CD4-positive, alpha-beta memory T cell (primary cell): ENCODE measurements around the gene CTDP1. TPM values are rescaled to one million over a fixed set of nuclear protein-coding genes. Genes with fewer than 3 reads are reported as not detected.

Experiments used
- CTCF ChIA-PET: fragments of 350-600 bp; sonication (Branson Sonifier 250); formaldehyde crosslinking; loops from one replicate; lab custom pipeline; 2021; ENCODE audit warnings: inconsistent platforms; ENCODE audit not compliant: partially characterized antibody; lab: Charles Lee
- POLR2A ChIA-PET: fragments of 350-600 bp; sonication (Branson Sonifier 250); formaldehyde crosslinking; loops from one replicate; lab custom pipeline; 2021; ENCODE audit not compliant: partially characterized antibody; lab: Charles Lee
- DNase-seq, 5 donors: peaks; one replicate each; pipeline versions ENCODE4 v3.0.0 to v3.0.0-alpha.2; 2020 to 2022; ENCODE audit warnings: mixed read lengths in 1 of 5
- H3K27ac ChIP-seq: one replicate; pipeline ENCODE4 v1.7.0; 2013; ENCODE audit warnings: low read depth, low read length
- H3K27me3 ChIP-seq: 2 replicates; pipeline ENCODE4 v1.7.0; 2013; ENCODE audit warnings: mild to moderate bottlenecking, low read length, moderate library complexity; ENCODE audit not compliant: insufficient read depth
- H3K36me3 ChIP-seq: 2 replicates; pipeline ENCODE4 v1.7.0; 2013; ENCODE audit warnings: mild to moderate bottlenecking, low read length, moderate library complexity; ENCODE audit not compliant: insufficient read depth
- H3K4me1 ChIP-seq: 2 replicates; pipeline ENCODE4 v1.7.0; 2013; ENCODE audit warnings: mild to moderate bottlenecking, low read length, moderate library complexity; ENCODE audit not compliant: insufficient read depth
- H3K4me3 ChIP-seq, 2 donors: one replicate each; pipeline ENCODE4 v1.7.0; 2013; ENCODE audit warnings: low read length in 2 of 2, mild to moderate bottlenecking in 1 of 2
- H3K9me3 ChIP-seq, 2 donors: one replicate each; pipeline ENCODE4 v1.7.0; 2013; ENCODE audit warnings: low read length in 2 of 2, control low read depth in 1 of 2; ENCODE audit not compliant: control insufficient read depth in 1 of 2
- H3K27ac Mint-ChIP-seq, 7 donors: one replicate each; pipeline ENCODE4 v1.8.0; 2020 to 2021; ENCODE audit warnings: mixed read lengths in 7 of 7, mild to moderate bottlenecking in 6 of 7, inconsistent platforms in 3 of 7, moderate library complexity in 3 of 7
- H3K27me3 Mint-ChIP-seq, 2 donors: one replicate each; pipeline ENCODE4 v1.8.0; 2020 to 2021; ENCODE audit warnings: mixed read lengths in 2 of 2
- H3K36me3 Mint-ChIP-seq, 2 donors: one replicate each; pipeline ENCODE4 v1.8.0; 2020 to 2021; ENCODE audit warnings: mixed read lengths in 2 of 2, inconsistent platforms in 1 of 2, mild to moderate bottlenecking in 1 of 2
- H3K4me1 Mint-ChIP-seq, 4 donors: one replicate each; pipeline ENCODE4 v1.8.0; 2020 to 2021; ENCODE audit warnings: mixed read lengths in 4 of 4, mild to moderate bottlenecking in 1 of 4
- H3K4me3 Mint-ChIP-seq, 8 donors: one replicate each; pipeline ENCODE4 v1.8.0; 2020 to 2021; ENCODE audit warnings: mixed read lengths in 8 of 8, mild to moderate bottlenecking in 7 of 8, moderate library complexity in 6 of 8, inconsistent platforms in 3 of 8
- H3K9me3 Mint-ChIP-seq, 8 donors: one replicate each; pipeline ENCODE4 v1.8.0; 2020 to 2021; ENCODE audit warnings: mixed read lengths in 8 of 8, mild to moderate bottlenecking in 5 of 8, inconsistent platforms in 3 of 8, moderate library complexity in 1 of 8
- intact Hi-C: fragments of 100-400 bp; cut with micrococcal nuclease; formaldehyde crosslinking; loops from one replicate; pipeline ENCODE4 v1.15.1; 2023
- polyA plus RNA-seq, 2 donors: library from polyadenylated mRNA; unstranded; fragments of 300-500 nt; fragmentation: Illumina TruSeq; gene quantifications; one replicate each; pipeline ENCODE4 v1.2.3, GENCODE V29; 2021
- total RNA-seq, 2 experiments: library from RNA; stranded (reverse); gene quantifications; one replicate each; pipeline ENCODE4 v1.2.3, GENCODE V29; 2021

Gene CTDP1
- total and polyA plus RNA-seq, 4 experiments from 2014 or later, result 8.5 to 44.5 (median 36.4) TPM

- H3K9me3 Mint-ChIP-seq, result peaks cover 0 to 2% (median 0%) of the 10 kb centered on the region in 8 donors
- no peak overlapping the region for H3K27ac Mint-ChIP-seq
- no peak overlapping the region for H3K4me3 Mint-ChIP-seq
- H3K9me3 ChIP-seq, result no peaks in the 10 kb centered on the region
- H3K4me1 Mint-ChIP-seq, result peaks cover 0 to 10% (median 2%) of the 10 kb centered on the region in 4 donors
- POLR2A ChIA-PET, result no interaction called here
- H3K27me3 ChIP-seq, result no peaks in the 10 kb centered on the region
- no peak for DNase-seq
- no peaks in the 10 kb centered on the region for H3K36me3 ChIP-seq
- H3K4me3 ChIP-seq, result no peak overlapping the region
- no peak overlapping the region for H3K27ac ChIP-seq
- no peaks in the 10 kb centered on the region for H3K4me1 ChIP-seq
- CTCF ChIA-PET, result no interaction called here
- no peaks in the 10 kb centered on the region for H3K36me3 Mint-ChIP-seq
- intact Hi-C loops, result no loop called here
- peaks cover 26 to 36% of the 10 kb centered on the region in 2 donors for H3K27me3 Mint-ChIP-seq
Measured at GRCh38 chr18:79786786-79787526, 107.4 kb downstream of the CTDP1 start.

- Mint-ChIP-seq H3K4me1 (peaks cover 0 to 10% (median 3%) of the 10 kb centered on the region in 4 donors), H3K4me3 (no peak overlapping the region), H3K27me3 (peaks cover 31 to 42% of the 10 kb centered on the region in 2 donors), H3K9me3 (peaks cover 0 to 2% (median 0%) of the 10 kb centered on the region in 8 donors), H3K36me3 (no peaks in the 10 kb centered on the region), H3K27ac (no peak overlapping the region)
- Histone ChIP-seq H3K4me3 (no peak overlapping the region), H3K27me3 (no peaks in the 10 kb centered on the region), H3K36me3 (no peaks in the 10 kb centered on the region), H3K27ac (no peak overlapping the region), H3K9me3 (no peaks in the 10 kb centered on the region), H3K4me1 (no peaks in the 10 kb centered on the region)
- intact Hi-C loops, result no loop called here
- ChIA-PET CTCF (no interaction called here), POLR2A (no interaction called here)
- DNase-seq, result no peak
Measured at GRCh38 chr18:79787527-79787864, 107.9 kb downstream of the CTDP1 start.

GRCh38 chr18:79787865-79788733, 108.5 kb downstream of the CTDP1 start:
- H3K9me3 Mint-ChIP-seq, result peaks cover 0 to 2% (median 0%) of the 10 kb centered on the region in 8 donors
- DNase-seq, result no peak
- H3K9me3 ChIP-seq, result no peaks in the 10 kb centered on the region
- no peaks in the 10 kb centered on the region for H3K27me3 ChIP-seq
- CTCF ChIA-PET, result no interaction called here
- POLR2A ChIA-PET, result no interaction called here
- H3K27ac ChIP-seq, result no peak overlapping the region
- H3K36me3 ChIP-seq, result no peaks in the 10 kb centered on the region
- peaks cover 0 to 10% (median 3%) of the 10 kb centered on the region in 4 donors for H3K4me1 Mint-ChIP-seq
- H3K27me3 Mint-ChIP-seq, result peaks cover 34 to 47% of the 10 kb centered on the region in 2 donors
- H3K4me1 ChIP-seq, result no peaks in the 10 kb centered on the region
- intact Hi-C loops, result no loop called here
- no peak overlapping the region for H3K4me3 Mint-ChIP-seq
- H3K4me3 ChIP-seq, result no peak overlapping the region
- no peak overlapping the region for H3K27ac Mint-ChIP-seq
- no peaks in the 10 kb centered on the region for H3K36me3 Mint-ChIP-seq

- Histone ChIP-seq H3K27ac (no peak overlapping the region), H3K36me3 (no peaks in the 10 kb centered on the region), H3K9me3 (no peaks in the 10 kb centered on the region), H3K4me1 (no peaks in the 10 kb centered on the region), H3K27me3 (no peaks in the 10 kb centered on the region), H3K4me3 (no peak overlapping the region)
- no peaks in the 10 kb centered on the region for H3K36me3 Mint-ChIP-seq
- peaks cover 0 to 2% (median 0%) of the 10 kb centered on the region in 8 donors for H3K9me3 Mint-ChIP-seq
- no peak overlapping the region for H3K27ac Mint-ChIP-seq
- POLR2A ChIA-PET, result no interaction called here
- intact Hi-C loops, result no loop called here
- H3K4me1 Mint-ChIP-seq, result peaks cover 0 to 10% (median 3%) of the 10 kb centered on the region in 4 donors
- H3K4me3 Mint-ChIP-seq, result no peak overlapping the region
- peaks cover 34 to 46% of the 10 kb centered on the region in 2 donors for H3K27me3 Mint-ChIP-seq
- DNase-seq, result no peak
- CTCF ChIA-PET, result no interaction called here
Measured at GRCh38 chr18:79788734-79789085, 109.1 kb downstream of the CTDP1 start.

GRCh38 chr18:79789091-79789891, 109.7 kb downstream of the CTDP1 start:
- Mint-ChIP-seq H3K4me1 (peaks cover 0 to 10% (median 3%) of the 10 kb centered on the region in 4 donors), H3K4me3 (no peak overlapping the region), H3K27me3 (peaks cover 32 to 42% of the 10 kb centered on the region in 2 donors), H3K9me3 (peaks cover 0 to 2% (median 0%) of the 10 kb centered on the region in 8 donors), H3K36me3 (no peaks in the 10 kb centered on the region), H3K27ac (no peak overlapping the region)
- DNase-seq, result no peak
- Histone ChIP-seq H3K4me1 (no peaks in the 10 kb centered on the region), H3K36me3 (no peaks in the 10 kb centered on the region), H3K27ac (no peak overlapping the region), H3K4me3 (no peak overlapping the region), H3K27me3 (no peaks in the 10 kb centered on the region), H3K9me3 (no peaks in the 10 kb centered on the region)
- intact Hi-C loops, result no loop called here
- ChIA-PET CTCF (no interaction called here), POLR2A (no interaction called here)

GRCh38 chr18:79789901-79790890, 110.6 kb downstream of the CTDP1 start:
- CTCF ChIA-PET, result no interaction called here
- no peak overlapping the region for H3K4me3 Mint-ChIP-seq
- no peaks in the 10 kb centered on the region for H3K36me3 ChIP-seq
- no peaks in the 10 kb centered on the region for H3K9me3 ChIP-seq
- no peaks in the 10 kb centered on the region for H3K27me3 ChIP-seq
- no peaks in the 10 kb centered on the region for H3K36me3 Mint-ChIP-seq
- intact Hi-C loops, result no loop called here
- no peak overlapping the region for H3K4me3 ChIP-seq
- no peak for DNase-seq
- H3K4me1 Mint-ChIP-seq, result peaks cover 0 to 10% (median 3%) of the 10 kb centered on the region in 4 donors
- no peak overlapping the region for H3K27ac Mint-ChIP-seq
- H3K4me1 ChIP-seq, result no peaks in the 10 kb centered on the region
- POLR2A ChIA-PET, result no interaction called here
- H3K27me3 Mint-ChIP-seq, result peaks cover 38 to 42% of the 10 kb centered on the region in 2 donors
- H3K27ac ChIP-seq, result no peak overlapping the region
- peaks cover 0 to 2% (median 0%) of the 10 kb centered on the region in 8 donors for H3K9me3 Mint-ChIP-seq
